Activated CD4-positive, alpha-beta T cell treated with anti-CD3 and anti-CD28 coated beads, Interleukin-2, Interleukin-6, amounts not matched to agents 100 ng/mL and 50 ng/mL, durations not matched to agents 16 hours and 8 hours (primary cell): Measurements from ENCODE around the gene RAX.
"Not testable (repeated sequence)": the region's sequence is repeated elsewhere in the genome, so short reads cannot be mapped to it uniquely, and the experiment has no call there.

ENCODE experiments used
- DNase-seq: peaks from one replicate; pipeline ENCODE4 v3.0.0-alpha.2; 2020

RAX gene

GRCh38 chr18:59272221-59272888, 899 bp downstream of the RAX start:
- no peak for DNase-seq

GRCh38 chr18:59271606-59272220, 1.5 kb downstream of the RAX start:
- no peak for DNase-seq

DNA sequence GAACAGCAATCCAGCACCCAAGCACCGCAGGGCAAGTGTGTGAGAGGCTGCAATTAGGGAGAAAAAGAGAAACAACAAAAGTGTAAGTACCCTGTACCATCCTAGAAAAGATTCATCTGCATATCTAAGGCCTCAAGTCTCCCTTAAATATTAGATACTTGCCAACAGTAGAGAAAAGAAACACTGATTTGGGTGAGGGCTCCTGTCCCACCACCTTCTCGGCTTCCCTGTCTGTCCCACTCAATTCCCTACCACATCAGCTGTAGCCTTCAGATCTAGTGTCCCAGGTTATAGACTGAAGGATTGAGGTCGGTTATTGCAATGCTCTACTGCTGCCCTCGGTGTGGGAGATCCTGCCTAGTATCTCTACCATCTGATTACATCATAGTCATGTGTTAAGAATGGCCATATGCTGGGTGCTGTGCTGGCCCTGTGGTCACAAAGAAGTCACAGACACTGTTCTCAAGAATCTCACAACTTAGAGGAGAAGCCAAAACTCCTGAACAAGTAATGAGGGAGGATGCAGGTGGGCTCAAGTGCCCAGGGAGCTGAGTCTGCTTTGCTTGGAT, 2.5 kb downstream of the RAX start:
- no peak for DNase-seq

GRCh38 chr18:59269563-59270119, 3.6 kb downstream of the RAX start:
- no peak for DNase-seq

- DNase-seq, result peak; percentile 72
Measured at GRCh38 chr18:59268721-59269562, 4.3 kb downstream of the RAX start.

DNA sequence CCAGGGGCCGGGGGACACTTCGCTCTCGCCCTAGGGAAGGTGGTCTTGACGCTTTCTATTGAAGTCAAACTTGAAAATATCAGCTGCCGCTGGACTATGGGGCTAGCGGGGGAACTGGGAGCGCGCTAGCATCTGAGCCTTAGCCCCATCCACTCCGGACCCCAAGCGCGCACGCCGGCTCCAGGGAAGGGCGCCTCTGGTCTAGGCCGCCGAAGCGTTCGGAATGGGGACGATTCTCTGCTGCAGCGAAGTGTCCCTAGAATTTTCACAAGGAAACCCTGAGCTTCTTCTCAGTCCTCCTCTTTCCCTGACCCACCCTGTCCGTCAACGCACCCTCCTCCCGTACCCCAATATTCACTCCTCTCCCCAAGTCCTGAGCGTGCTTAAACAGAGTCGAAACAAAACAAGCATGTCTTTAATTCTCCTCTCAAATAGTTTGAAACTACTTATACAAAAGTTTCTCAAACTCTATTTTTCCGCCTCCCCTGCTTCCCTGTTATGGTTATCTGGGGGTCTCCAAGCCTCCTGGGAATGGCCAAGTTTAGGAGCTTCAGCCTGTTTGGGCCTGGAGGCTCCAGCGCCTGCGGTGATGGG, 5.0 kb downstream of the RAX start:
- no peak for DNase-seq

GRCh38 chr18:59267503-59268126, 5.6 kb downstream of the RAX start:
- DNase-seq, result no peak

DNA sequence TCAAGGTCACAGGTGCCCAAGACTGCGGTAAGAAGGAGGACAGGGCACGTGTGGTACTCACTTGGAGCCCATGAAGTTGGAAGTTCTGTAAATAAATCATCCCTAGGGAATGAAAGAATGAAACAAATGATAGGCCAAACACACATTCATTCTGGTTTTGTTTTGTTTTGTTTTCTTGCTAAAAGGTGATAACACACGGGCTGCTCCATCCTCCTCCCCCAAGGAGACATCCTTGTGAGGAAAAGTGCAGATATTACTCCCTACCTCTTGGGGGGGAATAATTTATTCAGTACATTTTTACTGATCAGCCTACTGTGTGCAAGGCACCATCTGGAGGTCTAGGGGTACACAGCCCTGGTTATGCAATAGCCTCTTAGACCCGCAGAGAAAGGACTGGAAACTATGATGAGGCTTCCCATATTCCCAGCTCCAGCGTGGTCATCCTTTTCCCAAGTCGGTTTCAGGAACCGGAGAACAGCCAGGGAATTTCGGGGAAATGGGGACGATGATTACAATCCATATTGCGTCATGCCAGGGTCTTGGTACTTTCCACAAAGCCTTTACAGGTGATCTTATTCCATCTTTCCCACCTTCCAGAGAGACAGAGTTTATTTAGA, 6.3 kb downstream of the RAX start:
- no peak for DNase-seq

GRCh38 chr18:59266459-59266858, 6.8 kb downstream of the RAX start:
- DNase-seq, result no peak

- DNase-seq, result no peak
Measured at GRCh38 chr18:59265974-59266369, 7.3 kb downstream of the RAX start.

- peak; percentile 56 for DNase-seq
Measured at GRCh38 chr18:59265246-59265973, 7.8 kb downstream of the RAX start.

GRCh38 chr18:59264651-59265245, 8.5 kb downstream of the RAX start:
- DNase-seq, result no peak

DNA sequence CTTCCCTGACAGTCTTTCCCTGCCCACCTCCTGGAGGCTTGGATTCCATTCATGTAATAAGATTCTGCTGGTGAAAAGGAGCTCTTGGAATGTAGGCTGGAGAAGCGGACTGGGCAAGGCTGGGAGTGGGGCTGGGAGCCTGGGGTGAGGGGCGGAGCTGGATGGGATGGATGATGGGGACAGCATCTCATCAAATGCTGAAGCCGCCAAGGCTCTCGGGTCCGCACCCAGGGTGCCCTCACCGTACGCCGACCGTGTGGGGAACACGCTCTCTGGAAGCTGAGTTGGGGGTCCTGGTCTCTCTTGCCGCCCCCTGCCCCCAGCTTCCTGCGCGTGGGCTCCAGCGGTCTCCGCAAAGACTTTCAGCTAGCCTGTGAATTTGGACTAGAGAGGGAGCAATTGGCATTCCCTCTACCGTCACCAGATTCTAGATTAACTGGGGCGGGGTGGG, 9.1 kb downstream of the RAX start:
- no peak for DNase-seq

GRCh38 chr18:59263661-59264060, 9.6 kb downstream of the RAX start:
- no peak for DNase-seq

- DNase-seq, result not testable (repeated sequence)
Measured at GRCh38 chr18:59262243-59262642, 11.0 kb downstream of the RAX start.

DNA sequence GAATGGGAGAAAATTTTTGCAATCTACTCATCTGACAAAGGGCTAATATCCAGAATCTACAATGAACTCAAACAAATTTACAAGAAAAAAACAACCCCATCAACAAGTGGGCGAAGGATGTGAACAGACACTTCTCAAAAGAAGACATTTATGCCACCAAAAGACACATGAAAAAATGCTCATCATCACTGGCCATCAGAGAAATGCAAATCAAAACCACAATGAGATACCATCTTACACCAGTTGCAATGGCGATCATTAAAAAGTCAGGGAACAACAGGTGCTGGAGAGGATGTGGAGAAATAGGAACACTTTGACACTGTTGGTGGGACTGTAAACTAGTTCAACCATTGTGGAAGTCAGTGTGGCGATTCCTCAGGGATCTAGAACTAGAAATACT, 11.4 kb downstream of the RAX start:
- not testable (repeated sequence) for DNase-seq

DNA sequence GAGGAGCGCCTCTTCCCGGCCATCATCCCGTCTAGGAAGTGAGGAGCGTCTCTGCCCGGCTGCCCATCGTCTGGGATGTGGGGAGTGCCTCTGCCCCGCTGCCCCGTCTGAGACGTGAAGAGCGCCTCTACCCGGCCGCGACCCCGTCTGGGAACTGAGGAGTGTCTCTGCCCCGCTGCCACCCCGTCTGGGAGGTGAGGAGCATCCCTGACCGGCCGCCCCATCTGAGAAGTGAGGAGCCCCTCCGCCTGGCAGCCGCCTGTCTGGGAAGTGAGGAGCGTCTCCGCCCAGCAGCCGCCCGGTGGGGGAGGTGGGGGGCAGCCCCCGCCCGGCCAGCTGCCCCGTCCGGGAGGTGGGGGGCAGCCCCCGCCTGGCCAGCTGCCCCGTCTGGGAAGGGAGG, 17.8 kb downstream of the RAX start:
- not testable (repeated sequence) for DNase-seq

DNA sequence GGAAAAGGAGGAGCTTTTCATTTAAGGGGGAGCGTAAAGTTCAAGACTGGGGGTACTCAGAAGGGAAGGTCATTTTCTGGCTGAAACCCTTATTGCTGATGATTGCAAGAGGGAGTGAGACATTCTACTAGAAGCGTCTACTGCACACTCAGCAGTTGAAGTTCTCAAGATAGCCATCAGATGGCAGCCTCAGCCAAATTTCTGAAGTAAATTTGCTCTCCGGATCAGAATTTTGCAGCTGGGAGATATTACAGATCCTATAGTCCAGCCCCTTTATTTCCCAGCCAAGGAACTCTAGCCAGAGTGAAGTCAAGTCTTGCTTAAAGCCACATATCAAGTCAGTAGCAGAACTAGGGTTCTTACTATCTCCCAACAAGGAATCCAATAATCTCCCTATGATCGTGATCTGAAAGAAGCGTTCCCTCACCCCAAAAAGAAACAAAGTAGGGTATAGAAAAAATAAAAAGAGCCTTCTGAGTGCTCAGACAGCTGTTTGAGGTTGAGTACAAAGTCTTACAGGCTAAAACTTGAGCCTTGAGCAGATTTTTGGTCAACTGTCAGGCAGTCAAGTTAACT, 24.0 kb downstream of the RAX start:
- peak; percentile 56 for DNase-seq

GRCh38 chr18:59246796-59247195, 26.5 kb downstream of the RAX start:
- no peak for DNase-seq

DNA sequence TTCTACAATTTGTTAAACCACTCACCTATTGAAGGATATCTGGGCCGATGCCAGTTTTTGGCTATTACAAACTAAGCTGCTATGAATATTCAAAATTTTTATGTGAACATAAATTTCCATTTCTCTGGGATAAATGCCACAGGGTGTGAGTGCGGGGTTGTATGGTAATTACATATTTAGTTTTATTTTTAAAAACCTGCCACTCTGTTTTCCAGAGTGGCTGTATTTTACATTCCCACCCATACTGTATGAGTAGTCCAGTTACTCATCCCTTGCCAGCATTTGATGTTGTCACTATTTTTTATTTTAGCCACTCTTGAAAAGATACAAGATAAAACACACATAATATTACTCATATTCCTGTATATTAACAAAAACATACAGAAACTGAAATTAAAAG, 30.3 kb downstream of the RAX start:
- DNase-seq, result no peak
